GM23338 (cell line): ENCODE measurements around the gene MKLN1. TPM values are rescaled to one million over a fixed set of nuclear protein-coding genes. Genes with fewer than 3 reads are reported as not detected.
A peak's percentile ranks its signal among the peaks of the same experiment; 100 is the strongest.

Experiments
- ATAC-seq: fragments of 200-7000 bp; cut with Tn5 transposase; 3 replicates; pipeline ENCODE4 v1.9.1; 2020
- DNase-seq: peaks from one replicate; pipeline ENCODE4 v3.0.0-alpha.2; 2015; ENCODE audit warnings: low spot score
- H2AFZ ChIP-seq: fragments of 200-600 bp; sonication (generic); 2 replicates; pipeline ENCODE4 v1.8.0; 2016; ENCODE audit warnings: antibody characterized with exemption, mild to moderate bottlenecking, moderate library complexity
- H3F3A ChIP-seq: fragments of 200-600 bp; sonication (generic); replicated peaks from 2 replicates; pipeline ENCODE4 v1.8.0; 2017; ENCODE audit warnings: antibody characterized with exemption, mixed run types, low read depth
- H3K27ac ChIP-seq: fragments of 200-600 bp; sonication (generic); 2 replicates; pipeline ENCODE4 v1.6.1; 2016; ENCODE audit warnings: low read depth
- H3K27me3 ChIP-seq: fragments of 200-600 bp; sonication (generic); 2 replicates; pipeline ENCODE4 v1.8.0; 2016; ENCODE audit warnings: mild to moderate bottlenecking, mixed run types, moderate library complexity; ENCODE audit not compliant: insufficient read depth
- H3K36me3 ChIP-seq: fragments of 200-600 bp; sonication (generic); 2 replicates; pipeline ENCODE4 v1.8.0; 2016; ENCODE audit warnings: mild to moderate bottlenecking; ENCODE audit not compliant: insufficient read depth
- H3K4me1 ChIP-seq: fragments of 200-600 bp; sonication (generic); 2 replicates; pipeline ENCODE4 v1.8.0; 2016; ENCODE audit warnings: mild to moderate bottlenecking, moderate library complexity; ENCODE audit not compliant: insufficient read depth
- H3K4me2 ChIP-seq: fragments of 200-600 bp; sonication (generic); 2 replicates; pipeline ENCODE4 v1.7.1; 2017; ENCODE audit warnings: mixed run types
- H3K4me3 ChIP-seq: fragments of 200-600 bp; sonication (generic); 2 replicates; pipeline ENCODE4 v1.6.1; 2016; ENCODE audit warnings: mixed run types
- H3K79me2 ChIP-seq: fragments of 200-600 bp; sonication (generic); replicated peaks from 2 replicates; pipeline ENCODE4 v1.8.0; 2017; ENCODE audit warnings: mild to moderate bottlenecking; ENCODE audit not compliant: insufficient read depth
- H3K9me2 ChIP-seq: fragments of 200-600 bp; sonication (generic); 2 replicates; pipeline ENCODE4 v1.8.0; 2017; ENCODE audit not compliant: insufficient read depth
- H4K20me1 ChIP-seq: fragments of 200-600 bp; sonication (generic); replicated peaks from 2 replicates; pipeline ENCODE4 v1.8.0; 2017; ENCODE audit warnings: mild to moderate bottlenecking; ENCODE audit not compliant: insufficient read depth
- H3K27ac Mint-ChIP-seq: 2 replicates; pipeline ENCODE4 v1.8.0; 2020; ENCODE audit warnings: inconsistent platforms, mild to moderate bottlenecking, moderate library complexity, mixed read lengths
- H3K27me3 Mint-ChIP-seq: 3 replicates; pipeline ENCODE4 v1.8.0; 2022; ENCODE audit warnings: low read depth, mild to moderate bottlenecking, moderate library complexity, mixed read lengths, inconsistent platforms; ENCODE audit not compliant: insufficient read depth, poor library complexity
- H3K36me3 Mint-ChIP-seq: 3 replicates; pipeline ENCODE4 v1.8.0; 2021; ENCODE audit warnings: low read depth, mild to moderate bottlenecking, inconsistent platforms, moderate library complexity, mixed read lengths
- H3K4me1 Mint-ChIP-seq: 3 replicates; pipeline ENCODE4 v1.8.0; 2020; ENCODE audit warnings: mild to moderate bottlenecking, inconsistent platforms, mixed read lengths
- H3K4me3 Mint-ChIP-seq: 3 replicates; pipeline ENCODE4 v1.8.0; 2021; ENCODE audit warnings: moderate library complexity, mild to moderate bottlenecking, inconsistent platforms, mixed read lengths
- H3K9me3 Mint-ChIP-seq: 3 replicates; pipeline ENCODE4 v1.8.0; 2020; ENCODE audit warnings: moderate library complexity, mild to moderate bottlenecking, inconsistent platforms, mixed read lengths
- CREB1 ChIP-seq: fragments of 250-450 bp; sonication (Bioruptor Pico); IDR thresholded peaks from 2 replicates; pipeline ENCODE4 v1.5.0; 2020; ENCODE audit warnings: low read depth, mild to moderate bottlenecking, moderate library complexity
- EZH2 ChIP-seq: fragments of 200-600 bp; sonication (generic); IDR thresholded peaks from one replicate; pipeline ENCODE4 v1.8.0; 2017; ENCODE audit warnings: antibody characterized with exemption, mild to moderate bottlenecking, low read depth; ENCODE audit not compliant: unreplicated experiment
- JUNB ChIP-seq: IDR thresholded peaks from one replicate; pipeline ENCODE4 v1.6.1; 2016; ENCODE audit warnings: antibody characterized with exemption; ENCODE audit not compliant: unreplicated experiment
- ZNF114 ChIP-seq: fragments of 250-450 bp; sonication (Bioruptor Pico); IDR thresholded peaks from 2 replicates; pipeline ENCODE4 v1.5.0; 2020; ENCODE audit warnings: mild to moderate bottlenecking, moderate library complexity
- polyA plus RNA-seq: library from polyadenylated mRNA; unstranded; fragments of >200 nt; fragmentation: Nextera tagmentation; extraction: Ambion mirVana; gene quantifications from 2 replicates; pipeline ENCODE4 v1.2.1, GENCODE V29; 2016
- total RNA-seq: library from RNA; depleted of rRNA; stranded (reverse); fragments of >200 nt; shearing (Covaris generic); gene quantifications from 2 replicates; pipeline ENCODE4 v1.2.3, GENCODE V29; 2014
- TF ChIP-seq, protein P1 (sequence below): fragments of 250-450 bp; sonication (Bioruptor Pico); IDR thresholded peaks from 2 replicates; pipeline ENCODE4 v1.5.0; 2020; ENCODE audit warnings: mild to moderate bottlenecking, moderate library complexity
- TF ChIP-seq, protein P2 (sequence below): IDR thresholded peaks from 2 replicates; pipeline ENCODE4 v1.6.1; 2016; ENCODE audit warnings: antibody characterized with exemption

The MKLN1 gene
- total and polyA plus RNA-seq, 2 experiments from 2014 or later = 25.3 to 46.5 TPM

DNA sequence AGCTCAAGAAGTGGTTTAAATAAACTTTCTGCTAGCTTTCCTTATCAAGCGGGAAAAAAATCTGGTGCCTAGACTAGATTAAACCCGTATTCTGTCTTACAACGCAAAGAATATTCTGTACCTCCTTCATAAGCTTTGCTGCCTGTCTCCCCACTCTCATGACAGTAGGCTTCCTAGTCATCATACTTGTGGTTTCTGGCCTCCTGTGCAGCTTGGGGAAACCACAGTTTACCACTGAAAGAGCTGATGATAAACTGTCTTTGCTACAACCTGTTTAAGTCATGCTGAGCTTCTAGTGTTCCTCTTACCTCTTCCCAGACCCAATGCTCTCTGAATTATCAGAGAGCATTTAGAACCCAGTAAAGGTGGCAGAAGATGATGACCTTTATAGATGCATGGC lies 173.7 kb downstream of the MKLN1 start:
- Histone ChIP-seq H4K20me1 (peaks cover 34% of the 10 kb centered on the region), H3K4me2 (no peak overlapping the region), H3K4me3 (no peak overlapping the region), H3K4me1 (peaks cover 9% of the 10 kb centered on the region), H3K9me2 (no peaks in the 10 kb centered on the region), H3K27me3 (no peaks in the 10 kb centered on the region), H2AFZ (no peak overlapping the region), H3K36me3 (peaks cover 66% of the 10 kb centered on the region), H3K79me2 (no peaks in the 10 kb centered on the region), H3K27ac (peak overlapping the region; percentile 91; the same call in 1 of the 2 replicates), H3F3A (peaks cover 91% of the 10 kb centered on the region)
- H3K27ac Mint-ChIP-seq = no peak overlapping the region
- H3K4me3 Mint-ChIP-seq = no peak overlapping the region
- TF ChIP-seq JUNB = no peak
- TF ChIP-seq ZNF114 = no peak
- TF ChIP-seq, protein P1, sequence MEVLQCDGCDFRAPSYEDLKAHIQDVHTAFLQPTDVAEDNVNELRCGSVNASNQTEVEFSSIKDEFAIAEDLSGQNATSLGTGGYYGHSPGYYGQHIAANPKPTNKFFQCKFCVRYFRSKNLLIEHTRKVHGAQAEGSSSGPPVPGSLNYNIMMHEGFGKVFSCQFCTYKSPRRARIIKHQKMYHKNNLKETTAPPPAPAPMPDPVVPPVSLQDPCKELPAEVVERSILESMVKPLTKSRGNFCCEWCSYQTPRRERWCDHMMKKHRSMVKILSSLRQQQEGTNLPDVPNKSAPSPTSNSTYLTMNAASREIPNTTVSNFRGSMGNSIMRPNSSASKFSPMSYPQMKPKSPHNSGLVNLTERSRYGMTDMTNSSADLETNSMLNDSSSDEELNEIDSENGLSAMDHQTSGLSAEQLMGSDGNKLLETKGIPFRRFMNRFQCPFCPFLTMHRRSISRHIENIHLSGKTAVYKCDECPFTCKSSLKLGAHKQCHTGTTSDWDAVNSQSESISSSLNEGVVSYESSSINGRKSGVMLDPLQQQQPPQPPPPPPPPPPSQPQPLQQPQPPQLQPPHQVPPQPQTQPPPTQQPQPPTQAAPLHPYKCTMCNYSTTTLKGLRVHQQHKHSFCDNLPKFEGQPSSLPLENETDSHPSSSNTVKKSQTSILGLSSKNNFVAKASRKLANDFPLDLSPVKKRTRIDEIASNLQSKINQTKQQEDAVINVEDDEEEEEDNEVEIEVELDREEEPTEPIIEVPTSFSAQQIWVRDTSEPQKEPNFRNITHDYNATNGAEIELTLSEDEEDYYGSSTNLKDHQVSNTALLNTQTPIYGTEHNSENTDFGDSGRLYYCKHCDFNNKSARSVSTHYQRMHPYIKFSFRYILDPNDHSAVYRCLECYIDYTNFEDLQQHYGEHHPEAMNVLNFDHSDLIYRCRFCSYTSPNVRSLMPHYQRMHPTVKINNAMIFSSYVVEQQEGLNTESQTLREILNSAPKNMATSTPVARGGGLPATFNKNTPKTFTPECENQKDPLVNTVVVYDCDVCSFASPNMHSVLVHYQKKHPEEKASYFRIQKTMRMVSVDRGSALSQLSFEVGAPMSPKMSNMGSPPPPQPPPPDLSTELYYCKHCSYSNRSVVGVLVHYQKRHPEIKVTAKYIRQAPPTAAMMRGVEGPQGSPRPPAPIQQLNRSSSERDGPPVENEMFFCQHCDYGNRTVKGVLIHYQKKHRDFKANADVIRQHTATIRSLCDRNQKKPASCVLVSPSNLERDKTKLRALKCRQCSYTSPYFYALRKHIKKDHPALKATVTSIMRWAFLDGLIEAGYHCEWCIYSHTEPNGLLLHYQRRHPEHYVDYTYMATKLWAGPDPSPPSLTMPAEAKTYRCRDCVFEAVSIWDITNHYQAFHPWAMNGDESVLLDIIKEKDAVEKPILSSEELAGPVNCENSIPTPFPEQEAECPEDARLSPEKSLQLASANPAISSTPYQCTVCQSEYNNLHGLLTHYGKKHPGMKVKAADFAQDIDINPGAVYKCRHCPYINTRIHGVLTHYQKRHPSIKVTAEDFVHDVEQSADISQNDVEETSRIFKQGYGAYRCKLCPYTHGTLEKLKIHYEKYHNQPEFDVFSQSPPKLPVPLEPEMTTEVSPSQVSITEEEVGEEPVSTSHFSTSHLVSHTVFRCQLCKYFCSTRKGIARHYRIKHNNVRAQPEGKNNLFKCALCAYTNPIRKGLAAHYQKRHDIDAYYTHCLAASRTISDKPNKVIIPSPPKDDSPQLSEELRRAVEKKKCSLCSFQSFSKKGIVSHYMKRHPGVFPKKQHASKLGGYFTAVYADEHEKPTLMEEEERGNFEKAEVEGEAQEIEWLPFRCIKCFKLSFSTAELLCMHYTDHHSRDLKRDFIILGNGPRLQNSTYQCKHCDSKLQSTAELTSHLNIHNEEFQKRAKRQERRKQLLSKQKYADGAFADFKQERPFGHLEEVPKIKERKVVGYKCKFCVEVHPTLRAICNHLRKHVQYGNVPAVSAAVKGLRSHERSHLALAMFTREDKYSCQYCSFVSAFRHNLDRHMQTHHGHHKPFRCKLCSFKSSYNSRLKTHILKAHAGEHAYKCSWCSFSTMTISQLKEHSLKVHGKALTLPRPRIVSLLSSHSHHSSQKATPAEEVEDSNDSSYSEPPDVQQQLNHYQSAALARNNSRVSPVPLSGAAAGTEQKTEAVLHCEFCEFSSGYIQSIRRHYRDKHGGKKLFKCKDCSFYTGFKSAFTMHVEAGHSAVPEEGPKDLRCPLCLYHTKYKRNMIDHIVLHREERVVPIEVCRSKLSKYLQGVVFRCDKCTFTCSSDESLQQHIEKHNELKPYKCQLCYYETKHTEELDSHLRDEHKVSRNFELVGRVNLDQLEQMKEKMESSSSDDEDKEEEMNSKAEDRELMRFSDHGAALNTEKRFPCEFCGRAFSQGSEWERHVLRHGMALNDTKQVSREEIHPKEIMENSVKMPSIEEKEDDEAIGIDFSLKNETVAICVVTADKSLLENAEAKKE (CRISPR knock-in tag) = no peak
- TF ChIP-seq CREB1 (CRISPR knock-in tag) = no peak
- no peak for TF ChIP-seq EZH2
- TF ChIP-seq, protein P2, sequence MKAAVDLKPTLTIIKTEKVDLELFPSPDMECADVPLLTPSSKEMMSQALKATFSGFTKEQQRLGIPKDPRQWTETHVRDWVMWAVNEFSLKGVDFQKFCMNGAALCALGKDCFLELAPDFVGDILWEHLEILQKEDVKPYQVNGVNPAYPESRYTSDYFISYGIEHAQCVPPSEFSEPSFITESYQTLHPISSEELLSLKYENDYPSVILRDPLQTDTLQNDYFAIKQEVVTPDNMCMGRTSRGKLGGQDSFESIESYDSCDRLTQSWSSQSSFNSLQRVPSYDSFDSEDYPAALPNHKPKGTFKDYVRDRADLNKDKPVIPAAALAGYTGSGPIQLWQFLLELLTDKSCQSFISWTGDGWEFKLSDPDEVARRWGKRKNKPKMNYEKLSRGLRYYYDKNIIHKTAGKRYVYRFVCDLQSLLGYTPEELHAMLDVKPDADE = no peak
- no peaks in the 10 kb centered on the region; the same call in 2 of the 3 replicates for H3K9me3 Mint-ChIP-seq
- H3K4me1 Mint-ChIP-seq = peaks cover 28% of the 10 kb centered on the region
- DNase-seq (no peak), ATAC-seq (no peak)
- H3K27me3 Mint-ChIP-seq = peaks cover 56% of the 10 kb centered on the region
- peaks cover 96% of the 10 kb centered on the region for H3K36me3 Mint-ChIP-seq
